ENCODE results near the gene MYO1E.

GRCh38 chr15:59229453-59229852 lies 143.2 kb downstream of the MYO1E start:
- TF ChIP-seq POLR2A (IDR thresholded peaks at IDR 0.05) (no peak), EP300 (IDR thresholded peaks at IDR 0.05) (no peak)
